CD14-positive monocyte (primary cell): ENCODE measurements around the gene CNN1. TPM values are rescaled to one million over a fixed set of nuclear protein-coding genes. Genes with fewer than 3 reads are reported as not detected.
A peak's percentile ranks its signal among the peaks of the same experiment; 100 is the strongest.

Experiments
- DNase-seq, 3 donors: peaks; one replicate each; pipeline ENCODE4 v3.0.0-alpha.2; 2011 to 2022
- H2AFZ ChIP-seq: 2 replicates; pipeline ENCODE4 v1.6.0; 2012; ENCODE audit warnings: mild to moderate bottlenecking, low read depth, low read length, inconsistent platforms; ENCODE audit not compliant: insufficient read depth, poor library complexity, severe bottlenecking
- H3K27ac ChIP-seq, 2 donors: 1 replicate in 1 of 2; 2 replicates in 1 of 2; pipeline ENCODE4 v1.5.1; 2012 to 2013; ENCODE audit warnings: low read length in 2 of 2, control low read depth in 1 of 2, inconsistent platforms in 1 of 2, low read depth in 1 of 2, mild to moderate bottlenecking in 1 of 2
- H3K27me3 ChIP-seq, 2 donors: one replicate each; pipeline versions ENCODE4 v1.6.0 to v1.6.1; 2011 to 2013; ENCODE audit warnings: low read length in 2 of 2; ENCODE audit not compliant: control insufficient read depth in 2 of 2, insufficient read depth in 2 of 2
- H3K36me3 ChIP-seq, 2 donors: replicated peaks in 1 of 2; 1 replicate in 1 of 2; 2 replicates in 1 of 2; pipeline versions ENCODE4 v1.5.1 to v1.6.1; 2012 to 2013; ENCODE audit warnings: low read length in 2 of 2, control low read depth in 1 of 2, inconsistent platforms in 1 of 2, mild to moderate bottlenecking in 1 of 2; ENCODE audit not compliant: insufficient read depth in 2 of 2, control insufficient read depth in 1 of 2
- H3K4me1 ChIP-seq, 2 donors: 1 replicate in 1 of 2; 2 replicates in 1 of 2; pipeline versions ENCODE4 v1.5.1 to v1.6.1; 2012 to 2013; ENCODE audit warnings: low read length in 2 of 2, control low read depth in 1 of 2, inconsistent platforms in 1 of 2, mild to moderate bottlenecking in 1 of 2, moderate library complexity in 1 of 2; ENCODE audit not compliant: insufficient read depth in 2 of 2, control insufficient read depth in 1 of 2
- H3K4me2 ChIP-seq: replicated peaks from 2 replicates; pipeline ENCODE3; 2012; ENCODE audit warnings: low read length, moderate library complexity, mild to moderate bottlenecking; ENCODE audit not compliant: poor library complexity, severe bottlenecking; ENCODE audit errors: extremely low read depth
- H3K4me3 ChIP-seq, 3 experiments: fragments of 200-600 bp in 1 of 3; sonication (generic) in 1 of 3; replicated peaks in 1 of 3; 1 replicate in 2 of 3; 2 replicates in 1 of 3; pipeline ENCODE4 v1.5.1; 2011 to 2013; ENCODE audit warnings: low read length in 3 of 3, mild to moderate bottlenecking in 3 of 3, control low read depth in 2 of 3, low read depth in 2 of 3, inconsistent platforms in 1 of 3, moderate library complexity in 1 of 3
- H3K79me2 ChIP-seq: 2 replicates; pipeline ENCODE4 v1.6.0; 2012; ENCODE audit warnings: mild to moderate bottlenecking, control low read depth, inconsistent platforms, low read length, moderate library complexity; ENCODE audit not compliant: insufficient read depth
- H3K9ac ChIP-seq: 2 replicates; pipeline ENCODE4 v1.6.0; 2017; ENCODE audit warnings: low read length, mild to moderate bottlenecking; ENCODE audit not compliant: insufficient read depth, poor library complexity, severe bottlenecking
- H3K9me3 ChIP-seq, 2 donors: replicated peaks in 1 of 2; 1 replicate in 1 of 2; 2 replicates in 1 of 2; pipeline versions ENCODE4 v1.5.1 to v1.6.1; 2012 to 2013; ENCODE audit warnings: low read length in 2 of 2, control low read depth in 1 of 2; ENCODE audit not compliant: control insufficient read depth in 1 of 2, insufficient read depth in 1 of 2
- H4K20me1 ChIP-seq: 2 replicates; pipeline ENCODE4 v1.6.0; 2012; ENCODE audit warnings: mild to moderate bottlenecking, low read length, control low read depth, moderate library complexity; ENCODE audit not compliant: insufficient read depth
- H3K27ac Mint-ChIP-seq, 7 donors: one replicate each; pipeline ENCODE4 v1.8.0; 2020; ENCODE audit warnings: mild to moderate bottlenecking in 7 of 7, mixed read lengths in 7 of 7, moderate library complexity in 6 of 7, inconsistent platforms in 2 of 7
- H3K27me3 Mint-ChIP-seq, 3 donors: one replicate each; pipeline ENCODE4 v1.8.0; 2021 to 2022; ENCODE audit warnings: low read depth in 3 of 3, mild to moderate bottlenecking in 3 of 3, mixed read lengths in 3 of 3, moderate library complexity in 3 of 3, inconsistent platforms in 1 of 3
- H3K36me3 Mint-ChIP-seq, 2 donors: one replicate each; pipeline ENCODE4 v1.8.0; 2020; ENCODE audit warnings: mixed read lengths in 2 of 2, inconsistent platforms in 1 of 2, mild to moderate bottlenecking in 1 of 2
- H3K4me1 Mint-ChIP-seq: one replicate; pipeline ENCODE4 v1.8.0; 2020; ENCODE audit warnings: mild to moderate bottlenecking, mixed read lengths
- H3K4me3 Mint-ChIP-seq, 2 donors: one replicate each; pipeline ENCODE4 v1.8.0; 2020; ENCODE audit warnings: mild to moderate bottlenecking in 2 of 2, mixed read lengths in 2 of 2, moderate library complexity in 1 of 2
- H3K9me3 Mint-ChIP-seq, 7 donors: one replicate each; pipeline ENCODE4 v1.8.0; 2020 to 2022; ENCODE audit warnings: mixed read lengths in 7 of 7, mild to moderate bottlenecking in 6 of 7, moderate library complexity in 6 of 7, inconsistent platforms in 2 of 7
- WGBS: methylation state at CpG from one replicate; pipeline ENCODE4 v1.1.5; 2013; ENCODE audit warnings: missing lambda C conversion rate; ENCODE audit not compliant: insufficient coverage; 5-methylcytosine and 5-hydroxymethylcytosine counted together
- intact Hi-C, 2 donors: fragments of 100-400 bp; cut with micrococcal nuclease; formaldehyde crosslinking; loops; one replicate each; pipeline versions ENCODE4 v1.15.0 to v1.15.1; 2023
- polyA plus RNA-seq, 3 donors: library from polyadenylated mRNA; depleted of rRNA in 1 of 3; unstranded in 2 of 3; stranded (reverse) in 1 of 3; fragments of 300-500 nt in 2 of 3; fragments of >200 nt in 1 of 3; fragmentation: Illumina TruSeq in 2 of 3; gene quantifications; 1 replicate in 2 of 3; 2 replicates in 1 of 3; pipeline ENCODE4 v1.2.3, GENCODE V29; 2012 to 2021
- TF ChIP-seq, protein P1 (sequence below): fragments of 200-600 bp; IDR thresholded peaks from one replicate; pipeline ENCODE4 v1.8.0; 2022; ENCODE audit warnings: antibody characterized with exemption, mild to moderate bottlenecking

The CNN1 gene
- polyA plus RNA-seq, 3 donors: not detected

DNA sequence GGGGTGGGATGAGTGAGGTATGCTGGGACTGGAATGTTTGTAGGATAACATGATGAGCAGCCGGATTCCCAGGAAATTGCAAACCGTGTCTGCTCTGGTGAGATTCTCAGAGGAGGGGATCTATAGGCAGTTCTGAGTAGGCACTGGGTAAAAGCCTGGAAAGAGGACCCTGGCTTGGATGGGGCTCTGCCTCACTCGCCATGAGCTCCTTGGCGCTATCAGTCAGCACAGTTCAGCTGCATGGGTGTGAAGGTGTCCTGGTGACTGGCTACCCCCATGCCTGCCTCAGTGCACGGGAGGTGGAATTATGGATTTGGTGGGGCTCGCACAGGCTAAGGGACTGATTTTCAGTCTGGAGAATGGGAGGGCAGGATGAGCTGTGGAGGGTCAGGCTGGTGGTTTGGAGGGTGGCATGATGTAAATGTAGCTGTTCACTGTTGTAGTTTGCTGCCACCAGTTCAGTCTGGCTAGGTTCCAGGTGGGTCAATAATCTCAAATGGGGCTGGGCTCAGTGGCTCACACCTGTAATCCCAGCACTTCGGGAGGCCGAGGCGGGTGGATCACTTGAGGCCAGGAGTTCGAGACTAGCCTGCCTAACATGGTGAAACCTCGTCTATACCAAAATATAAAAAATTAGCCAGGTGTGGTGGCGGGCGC lies 49.5 kb downstream of the CNN1 start:
- peak overlapping the region in 4 of 7 donors; percentile 31 to 84 (median 78) for H3K27ac Mint-ChIP-seq
- H3K9me3 Mint-ChIP-seq: no peaks in the 10 kb centered on the region
- Histone ChIP-seq H4K20me1 (no peaks in the 10 kb centered on the region), H3K4me1 (peaks cover 22 to 47% of the 10 kb centered on the region in 2 donors), H2AFZ (no peak overlapping the region), H3K36me3 (no peaks in the 10 kb centered on the region), H3K79me2 (no peaks in the 10 kb centered on the region), H3K27ac (no peak overlapping the region), H3K4me3 (no peak overlapping the region), H3K27me3 (no peaks in the 10 kb centered on the region), H3K4me2 (no peak overlapping the region), H3K9me3 (no peaks in the 10 kb centered on the region), H3K9ac (no peak overlapping the region)
- 85% methylated on average over 9 of the region's 13 CpGs for WGBS
- TF ChIP-seq, protein P1, sequence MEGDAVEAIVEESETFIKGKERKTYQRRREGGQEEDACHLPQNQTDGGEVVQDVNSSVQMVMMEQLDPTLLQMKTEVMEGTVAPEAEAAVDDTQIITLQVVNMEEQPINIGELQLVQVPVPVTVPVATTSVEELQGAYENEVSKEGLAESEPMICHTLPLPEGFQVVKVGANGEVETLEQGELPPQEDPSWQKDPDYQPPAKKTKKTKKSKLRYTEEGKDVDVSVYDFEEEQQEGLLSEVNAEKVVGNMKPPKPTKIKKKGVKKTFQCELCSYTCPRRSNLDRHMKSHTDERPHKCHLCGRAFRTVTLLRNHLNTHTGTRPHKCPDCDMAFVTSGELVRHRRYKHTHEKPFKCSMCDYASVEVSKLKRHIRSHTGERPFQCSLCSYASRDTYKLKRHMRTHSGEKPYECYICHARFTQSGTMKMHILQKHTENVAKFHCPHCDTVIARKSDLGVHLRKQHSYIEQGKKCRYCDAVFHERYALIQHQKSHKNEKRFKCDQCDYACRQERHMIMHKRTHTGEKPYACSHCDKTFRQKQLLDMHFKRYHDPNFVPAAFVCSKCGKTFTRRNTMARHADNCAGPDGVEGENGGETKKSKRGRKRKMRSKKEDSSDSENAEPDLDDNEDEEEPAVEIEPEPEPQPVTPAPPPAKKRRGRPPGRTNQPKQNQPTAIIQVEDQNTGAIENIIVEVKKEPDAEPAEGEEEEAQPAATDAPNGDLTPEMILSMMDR: peak; percentile 50
- H3K36me3 Mint-ChIP-seq: peaks cover 0 to 1% of the 10 kb centered on the region in 2 donors
- no peak overlapping the region for H3K4me3 Mint-ChIP-seq
- H3K27me3 Mint-ChIP-seq: peaks cover 0 to 4% (median 2%) of the 10 kb centered on the region in 3 donors
- peaks cover 39% of the 10 kb centered on the region for H3K4me1 Mint-ChIP-seq
- no peak for DNase-seq
- intact Hi-C loops: loop anchor here (1.0 to 2.0 kb wide), 3 partner anchors 28 to 51 kb away; partner anchors contain the start of gene ELOF1 (in 1 of the 2)

- Mint-ChIP-seq H3K27me3 (peaks cover 2 to 3% (median 2%) of the 10 kb centered on the region in 3 donors), H3K9me3 (peaks cover 0 to 2% (median 0%) of the 10 kb centered on the region in 7 donors), H3K4me1 (peaks cover 12% of the 10 kb centered on the region), H3K27ac (no peak overlapping the region), H3K36me3 (peaks cover 0 to 4% of the 10 kb centered on the region in 2 donors), H3K4me3 (no peak overlapping the region)
- Histone ChIP-seq H3K4me3 (no peak overlapping the region), H3K9me3 (no peaks in the 10 kb centered on the region), H3K27ac (no peak overlapping the region), H3K9ac (no peak overlapping the region), H3K79me2 (peaks cover 18% of the 10 kb centered on the region), H3K36me3 (no peaks in the 10 kb centered on the region), H4K20me1 (peaks cover 11% of the 10 kb centered on the region), H2AFZ (no peak overlapping the region), H3K27me3 (no peaks in the 10 kb centered on the region), H3K4me2 (no peak overlapping the region), H3K4me1 (peaks cover 11 to 15% of the 10 kb centered on the region in 2 donors)
- no peak for DNase-seq
- TF ChIP-seq, protein P1: no peak
- WGBS: no CpG with 5 or more reads among the region's 4 CpGs
- intact Hi-C loops: loop anchor here in 1 of 2 donors (10.0 kb wide), 1 partner anchor 101 kb away; no protein-coding TSS in a partner anchor
These were observed 55.4 kb downstream of the CNN1 start for GRCh38 chr19:11594084-11594483.
